ENCODE data around the gene COX5B.
A peak's percentile ranks its signal among the peaks of the same experiment; 100 is the strongest.
"Not testable (repeated sequence)": the region's sequence is repeated elsewhere in the genome, so short reads cannot be mapped to it uniquely, and the experiment has no call there.

COX5B gene

DNA sequence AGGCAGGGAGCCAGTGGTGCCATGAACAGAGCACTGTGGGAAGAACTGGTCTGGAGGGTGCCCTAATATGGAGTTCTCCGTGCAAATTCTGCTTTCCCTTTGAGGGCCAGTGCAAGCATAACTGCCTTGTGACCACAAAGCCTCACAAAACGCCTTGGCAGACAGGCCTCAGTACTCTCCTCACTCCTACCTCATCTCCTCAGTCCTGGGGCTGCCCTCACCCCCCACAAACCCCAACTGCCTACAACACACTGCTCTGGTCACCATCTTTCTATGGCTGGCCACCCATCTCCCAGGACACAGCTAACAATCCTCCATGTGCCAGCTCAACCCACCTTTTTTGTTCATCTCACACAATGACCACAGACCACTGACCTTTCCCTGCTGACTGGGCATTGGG, 8.9 kb downstream of the COX5B start:
- no peak for DNase-seq

DNA sequence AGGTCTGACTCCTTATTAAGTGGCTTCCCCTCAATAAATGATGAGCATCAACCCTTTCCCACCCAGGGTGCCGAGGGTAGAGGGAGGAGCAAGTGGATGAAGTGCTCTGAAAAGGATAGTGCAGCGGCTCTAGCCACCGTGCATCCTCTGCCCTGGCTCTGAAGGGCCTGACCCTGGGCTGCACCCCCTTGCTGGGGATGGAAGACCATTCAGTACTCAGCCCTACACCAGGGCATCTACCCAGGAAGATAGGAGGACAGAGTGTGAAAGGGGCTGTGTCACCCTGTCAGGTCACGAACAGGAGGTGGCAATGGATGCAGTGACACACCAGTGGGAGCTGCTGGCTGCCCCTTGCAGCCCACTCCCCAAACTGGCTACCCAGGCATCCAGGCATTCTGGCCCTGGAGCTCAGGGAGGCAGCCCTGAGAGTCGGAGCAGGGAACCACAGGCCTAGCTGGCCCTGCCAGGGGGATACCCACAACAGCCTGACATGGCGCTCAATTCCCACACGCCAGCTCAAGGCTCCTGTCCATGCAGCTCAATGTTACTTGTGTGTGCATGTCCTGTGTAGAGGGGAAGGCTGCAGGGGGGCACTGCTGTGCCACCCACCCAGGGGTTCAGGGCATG, 10.4 kb downstream of the COX5B start:
- DNase-seq: no peak

DNA sequence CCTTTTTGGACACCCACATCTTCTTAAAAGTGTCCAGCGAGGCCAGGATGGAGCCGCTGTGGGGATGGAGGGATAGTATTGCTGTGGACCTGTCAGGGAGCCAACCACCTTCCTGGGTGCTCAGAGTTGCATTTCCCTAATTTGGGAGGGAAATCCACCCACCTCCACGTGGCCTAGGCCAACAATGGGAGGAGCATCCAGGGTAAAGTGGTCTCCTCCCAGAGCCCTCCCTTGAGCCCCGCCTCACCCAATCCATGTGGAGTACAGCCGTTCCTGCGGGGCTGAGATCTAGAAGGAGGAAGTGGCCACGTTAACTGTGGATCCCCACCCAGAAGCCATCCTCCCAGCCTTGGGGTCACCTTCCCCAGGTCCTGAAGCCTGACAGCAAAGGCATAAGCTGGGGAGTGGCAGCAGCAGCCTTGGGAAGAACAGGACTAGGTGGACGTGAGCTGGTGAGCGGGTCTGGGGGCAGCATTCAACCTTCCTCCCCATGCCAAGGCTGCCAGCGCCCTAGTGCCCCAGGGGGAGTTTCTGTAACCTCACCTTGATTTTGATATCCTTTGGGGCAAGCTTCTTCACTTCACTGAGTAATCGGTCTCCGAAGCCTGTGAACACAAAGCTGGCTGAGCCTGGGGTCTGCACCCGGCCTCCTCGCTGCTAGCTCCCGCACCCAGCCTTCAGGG, 11.2 kb downstream of the COX5B start:
- no peak for DNase-seq

DNA sequence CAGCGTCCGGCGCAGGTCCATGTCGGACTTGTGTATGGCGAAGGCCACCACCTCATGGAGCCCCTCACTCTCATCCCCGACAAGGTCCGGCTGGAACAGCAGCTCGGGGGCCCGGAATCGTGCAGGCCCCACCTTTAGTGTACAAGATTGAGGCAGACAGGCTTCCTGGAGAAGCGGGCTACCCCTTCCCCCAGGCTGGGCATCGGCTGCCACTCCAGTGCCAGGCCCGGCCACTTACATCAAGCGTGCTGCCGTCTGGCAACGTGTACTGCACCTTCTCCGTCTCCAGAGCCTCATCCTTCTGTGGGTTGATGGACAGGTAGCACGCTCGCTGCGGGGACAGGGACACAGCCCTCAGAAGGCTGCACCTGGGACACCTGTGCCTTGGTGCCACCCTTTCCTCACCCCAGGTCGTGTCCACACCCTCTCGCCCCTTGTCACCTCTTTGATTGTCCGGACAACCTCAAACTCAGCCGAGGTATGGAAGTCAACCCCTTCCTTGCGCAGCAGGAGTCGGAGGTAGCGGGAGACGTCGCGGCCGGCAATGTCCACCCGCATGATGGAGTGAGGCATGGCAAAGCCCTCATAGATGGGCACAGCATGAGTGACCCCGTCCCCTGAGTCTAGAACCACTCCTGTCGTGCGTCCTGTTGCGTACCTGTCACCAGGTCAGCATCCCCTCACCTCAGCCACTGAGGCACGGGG, 12.3 kb downstream of the COX5B start:
- DNase-seq: no peak

GRCh38 chr2:97658691-97659157, 12.9 kb downstream of the COX5B start:
- DNase-seq: no peak

- DNase-seq: no peak
These were observed 13.6 kb downstream of the COX5B start for GRCh38 chr2:97659256-97660043.

DNA sequence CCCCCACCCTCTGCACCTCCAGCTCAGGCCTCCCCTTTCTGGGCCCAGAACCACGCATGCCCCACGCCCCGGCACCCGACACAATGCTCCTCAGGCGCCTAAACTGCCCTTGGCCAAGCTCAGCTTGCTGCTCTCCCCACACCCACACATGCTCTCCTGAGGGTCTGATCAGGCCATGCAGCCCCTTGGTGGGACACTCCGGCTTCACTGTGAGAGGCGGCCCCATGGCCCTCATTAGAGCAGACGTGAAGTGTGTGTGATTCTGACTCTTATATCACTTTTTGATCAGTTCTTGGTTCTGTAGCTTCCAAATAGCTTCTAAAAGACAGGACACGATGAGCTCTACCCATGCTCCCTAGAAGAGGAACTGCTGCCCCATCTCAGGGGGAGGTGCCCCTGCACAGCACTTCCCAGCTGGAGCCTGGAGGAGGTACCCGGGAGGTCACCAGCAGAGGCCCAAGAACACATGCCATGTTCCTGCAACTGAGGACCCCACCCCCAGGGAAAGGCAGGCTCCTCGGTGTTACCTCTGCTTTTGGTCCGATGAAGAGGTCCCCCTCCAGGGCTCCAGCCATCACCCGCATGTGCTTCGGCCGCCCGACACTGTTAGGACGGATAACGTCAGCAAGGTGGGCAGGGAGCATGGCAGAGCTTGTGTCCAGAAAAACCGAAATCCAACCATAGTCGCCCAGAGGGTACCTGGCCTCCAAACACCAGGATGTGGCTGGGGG, 14.3 kb downstream of the COX5B start:
- no peak for DNase-seq

- DNase-seq: no peak
These were observed 15.0 kb downstream of the COX5B start for GRCh38 chr2:97660775-97661389.

DNA sequence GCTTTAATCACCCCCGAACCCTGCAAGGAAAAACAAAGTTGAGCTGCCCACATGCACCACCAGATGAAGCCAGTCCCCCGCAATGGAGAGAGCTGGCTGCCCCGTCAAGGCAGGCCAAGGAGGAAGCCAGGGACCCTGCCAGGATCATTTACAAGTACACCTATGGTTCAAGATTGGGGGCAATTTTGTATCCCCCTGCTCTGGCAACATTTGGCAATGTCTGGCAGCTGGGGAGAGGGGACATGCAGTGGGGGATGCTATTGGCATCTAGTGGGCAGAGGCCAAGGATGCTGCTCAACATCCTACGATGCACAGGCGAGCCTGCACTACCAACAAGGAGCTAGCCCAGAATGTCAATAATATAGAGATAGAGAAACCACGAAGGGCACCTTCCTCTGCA, 16.1 kb downstream of the COX5B start:
- no peak for DNase-seq

DNA sequence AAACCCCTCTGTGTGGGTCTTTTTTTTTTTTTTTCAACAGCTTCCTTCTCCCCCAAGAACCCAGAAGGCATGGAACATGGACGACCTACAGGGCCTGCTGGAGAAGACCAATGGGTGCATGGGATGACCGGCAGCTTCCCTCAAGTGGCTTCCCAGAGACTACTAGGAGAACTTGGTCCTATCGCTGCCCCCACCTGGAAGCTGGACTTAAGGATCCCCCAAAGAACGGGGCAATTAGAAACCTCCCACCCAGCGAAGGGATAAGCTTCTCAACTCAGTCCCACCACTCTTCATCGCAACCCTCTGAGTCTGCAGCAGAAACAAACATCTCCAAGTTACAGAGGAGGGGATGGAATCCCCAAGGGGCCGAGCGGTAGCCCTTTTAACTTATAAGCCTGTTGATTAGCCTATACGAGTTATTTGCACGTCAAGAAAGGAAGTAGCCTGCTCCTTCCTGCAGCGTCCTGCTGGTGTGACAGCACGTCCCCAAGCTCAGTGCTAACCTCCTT, 16.6 kb downstream of the COX5B start:
- DNase-seq: peak; percentile 24 to 34

DNA sequence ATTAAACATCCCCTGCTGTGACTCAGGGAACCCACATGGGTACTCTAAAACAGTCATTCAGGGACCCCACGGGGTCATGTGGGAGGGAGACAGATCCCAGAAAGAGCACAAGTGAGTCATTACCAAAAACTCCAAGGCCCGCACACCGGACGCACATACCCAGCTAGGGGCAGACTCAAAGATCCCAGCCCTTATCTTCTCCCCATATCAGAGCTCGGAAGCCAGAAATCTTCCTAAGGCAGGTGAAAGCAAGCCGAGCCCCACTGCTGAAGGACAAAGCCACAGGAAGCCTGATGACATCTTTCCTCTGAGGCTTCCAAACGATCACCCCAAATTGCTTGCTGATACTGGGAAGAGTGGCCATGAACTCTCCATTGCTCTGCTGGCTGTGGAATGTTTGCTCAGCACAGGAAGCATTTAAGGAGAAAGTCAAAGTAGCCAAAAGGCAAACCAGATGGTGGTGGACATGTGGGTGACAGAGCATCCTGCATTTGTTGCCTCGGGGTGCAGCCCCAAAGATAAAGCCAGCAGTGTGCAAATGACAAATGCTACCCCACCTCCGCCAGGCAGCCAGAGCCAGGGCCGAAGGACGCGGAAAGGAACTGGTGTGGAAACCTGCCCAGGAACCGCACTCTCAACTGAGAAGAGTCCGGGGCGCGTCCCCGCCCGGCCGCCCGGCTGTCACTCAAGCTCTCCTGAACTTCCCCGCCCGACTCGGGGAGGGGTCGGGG, 17.2 kb downstream of the COX5B start:
- DNase-seq: peak; percentile 54 to 70

DNA sequence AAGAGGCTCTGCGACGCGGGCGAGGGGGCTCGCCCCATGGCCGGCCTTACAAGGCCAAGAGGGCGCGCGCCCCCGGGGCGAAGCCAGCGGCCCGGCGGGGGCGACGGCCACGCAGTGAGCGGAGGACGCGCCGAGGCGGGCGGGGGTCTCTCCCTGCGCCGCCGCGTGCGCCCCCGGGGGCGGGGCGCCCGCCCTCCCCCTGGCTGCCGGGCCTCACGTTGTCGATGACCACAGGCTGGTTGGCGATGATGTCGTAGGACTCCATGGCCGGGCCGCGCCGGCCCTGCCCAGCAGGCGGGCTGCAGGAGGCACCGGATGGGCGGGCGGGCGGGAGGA, 17.7 kb downstream of the COX5B start:
- no peak for DNase-seq

DNA sequence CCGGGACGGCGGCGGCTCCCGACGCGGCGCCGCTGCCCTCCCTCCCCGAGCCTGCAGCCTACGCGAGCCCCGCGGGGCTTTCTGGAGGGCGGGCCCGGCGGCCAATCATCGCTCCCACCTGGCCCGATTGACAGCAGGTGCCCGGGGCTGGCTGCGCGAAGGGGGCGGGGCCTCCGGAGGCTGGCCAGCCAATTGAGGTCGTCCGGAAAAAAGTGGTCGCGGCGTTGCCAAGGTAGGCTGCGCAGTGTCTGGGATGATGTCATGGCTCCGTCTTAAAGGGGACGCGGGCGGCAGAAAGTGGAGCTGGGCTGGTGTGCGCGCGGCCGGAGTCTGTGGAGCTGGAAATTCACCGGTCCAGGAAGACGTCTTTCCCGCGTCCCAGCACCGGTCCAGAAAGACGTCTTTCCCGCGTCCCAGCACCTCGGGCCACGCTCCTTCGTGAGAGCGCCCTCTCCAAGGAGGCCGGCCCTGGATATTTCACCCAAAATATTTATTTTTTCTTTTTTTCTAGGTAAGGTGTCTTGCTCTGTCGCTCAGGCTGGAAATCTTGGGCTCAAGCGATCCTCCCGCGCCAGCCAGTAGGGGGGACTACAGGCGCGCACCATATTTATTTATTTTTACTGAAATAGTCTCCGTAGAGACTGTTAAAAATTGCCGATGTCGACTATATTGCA, 18.2 kb downstream of the COX5B start, which contains the start of gene ACTR1B:
ACTR1B (minus strand) TSS at position 83 of the 674 bp plus-strand sequence. CDS start 154 bp downstream, outside the sequence.
- DNase-seq: peak; percentile 97 to 99

DNA sequence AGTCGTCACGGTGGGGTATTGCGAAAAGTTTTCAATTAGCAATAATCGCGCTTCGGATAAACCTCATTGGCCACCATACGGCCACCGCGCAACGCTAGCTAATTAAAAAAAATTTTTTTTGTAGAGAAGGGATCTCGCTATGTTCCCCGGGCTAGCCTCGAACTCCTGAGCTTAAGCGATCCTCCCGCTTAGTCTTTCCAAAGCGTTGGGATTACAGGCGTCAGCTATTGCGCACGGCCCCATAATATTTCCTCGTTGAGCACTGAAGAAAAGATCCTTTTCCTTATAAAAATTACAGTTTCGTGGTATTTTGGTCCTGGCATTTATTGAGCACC, 18.7 kb downstream of the COX5B start:
- DNase-seq: peak; percentile 39 to 78

DNA sequence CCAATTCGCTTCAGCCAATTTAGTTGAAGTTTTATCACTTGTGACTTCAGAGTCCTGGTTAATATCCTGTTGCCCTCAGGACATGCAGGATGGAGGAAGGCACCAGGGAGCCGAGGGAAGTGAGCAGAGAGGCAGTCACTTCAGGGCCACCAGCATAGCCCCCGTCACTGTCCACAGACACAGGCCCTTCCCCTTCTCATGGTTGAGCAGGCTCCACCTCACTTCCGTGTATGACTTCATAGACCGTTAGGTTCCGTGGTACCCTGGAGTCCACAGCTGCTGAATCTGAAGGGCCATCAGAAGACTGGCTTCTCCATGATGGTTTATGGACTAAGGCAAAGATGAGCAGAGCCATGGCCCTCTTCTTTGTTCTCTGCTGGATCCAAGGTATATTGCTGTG, 23.6 kb downstream of the COX5B start, which contains the start of gene C2orf92:
C2orf92 (plus strand) TSS at position 266 of the 400 bp plus-strand sequence; CDS start at position 342, 76 bp downstream.
- no peak for DNase-seq

DNA sequence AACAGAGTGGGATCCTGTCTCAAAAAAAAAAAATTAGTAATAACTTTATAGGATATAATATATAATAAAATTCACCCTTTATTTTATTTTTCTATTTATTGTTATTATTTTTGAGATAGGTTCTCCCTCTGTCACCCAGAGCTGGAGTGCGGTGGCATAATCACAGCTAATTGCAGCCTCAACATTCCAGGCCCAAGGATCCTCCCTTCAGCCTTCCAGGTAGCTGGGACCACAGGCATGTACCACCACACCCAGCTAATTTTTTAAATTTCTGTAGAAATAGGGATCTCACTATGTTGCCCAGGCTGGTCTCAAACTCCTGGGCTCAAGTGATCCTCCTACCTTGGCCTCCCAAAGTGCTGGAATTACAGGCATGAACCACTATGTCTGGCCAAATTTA, 24.6 kb downstream of the COX5B start:
- no peak for DNase-seq

GRCh38 chr2:97671526-97671925, 25.7 kb downstream of the COX5B start:
- no peak for DNase-seq

- DNase-seq: not testable (repeated sequence)
These were observed 26.8 kb downstream of the COX5B start for GRCh38 chr2:97672606-97673140.

DNA sequence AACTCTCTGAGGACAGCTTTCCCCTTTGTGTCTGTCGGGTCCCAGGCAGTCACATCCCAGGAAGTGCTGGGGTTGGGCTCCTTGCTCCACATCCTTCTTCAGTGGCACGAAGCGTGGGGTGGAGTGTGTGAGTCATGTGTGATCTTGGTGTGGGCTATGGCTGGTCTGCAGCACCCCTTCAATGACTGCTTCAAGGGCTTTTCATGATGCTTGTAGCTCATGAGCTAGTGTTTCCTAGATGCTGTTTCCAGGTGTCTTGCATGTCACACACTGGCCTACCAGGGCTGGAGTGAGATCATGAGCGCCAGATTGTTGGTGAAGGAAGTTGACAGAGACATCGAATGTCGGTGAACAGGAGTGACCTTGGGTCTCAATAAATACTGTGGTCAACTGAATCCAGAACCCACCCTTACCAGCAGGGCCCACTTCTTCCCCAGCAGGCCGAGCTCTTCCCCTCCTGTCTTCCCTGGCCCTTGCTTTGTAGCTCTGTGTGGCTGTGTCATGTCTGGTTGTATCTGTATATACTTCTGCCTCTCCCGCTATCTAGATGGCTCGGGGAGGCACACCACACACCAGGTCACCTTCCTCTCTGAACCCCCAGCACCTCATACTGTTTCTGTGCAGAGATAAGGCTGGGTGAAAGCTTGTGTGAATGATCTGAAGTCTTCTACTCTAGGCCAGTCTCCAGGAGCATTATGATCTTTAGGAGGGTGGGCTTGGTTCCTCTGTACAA, 27.5 kb downstream of the COX5B start:
- DNase-seq: no peak

- DNase-seq: no peak
These were observed 28.0 kb downstream of the COX5B start for GRCh38 chr2:97673915-97674283.
